HG03095 (cell line): Measurements from ENCODE around the gene LIPM.

Experiments
- ATAC-seq: cut with Tn5 transposase; IDR thresholded peaks from one replicate; pipeline ENCODE4 v1.9.1; 2021; ENCODE audit warnings: moderate library complexity; ENCODE audit not compliant: unreplicated experiment

The LIPM gene

GRCh38 chr10:88802523-88803285 is at the start of gene LIPM:
Gene LIPM, plus strand, starts transcription at chr10:88802730. Its CDS starts 167 bp downstream, at chr10:88802897.
- no peak for ATAC-seq

- ATAC-seq, result no peak
Measured at GRCh38 chr10:88754287-88754686, 48.2 kb upstream of the LIPM start.

GRCh38 chr10:88755753-88756152 is 46.8 kb upstream of the LIPM start:
- peak; percentile 83 for ATAC-seq

- ATAC-seq, result no peak
Measured at GRCh38 chr10:88756660-88757059, 45.9 kb upstream of the LIPM start.

- no peak for ATAC-seq
Measured at GRCh38 chr10:88759366-88760101, 43.0 kb upstream of the LIPM start, which contains the start of gene LIPN. Gene LIPN, plus strand, starts transcription at chr10:88760020. Its CDS starts 1,386 bp downstream, at chr10:88761406.

GRCh38 chr10:88762906-88763305 is 39.6 kb upstream of the LIPM start:
- ATAC-seq, result no peak

GRCh38 chr10:88763441-88763840 is 39.1 kb upstream of the LIPM start:
- ATAC-seq, result no peak

GRCh38 chr10:88764110-88764509 is 38.4 kb upstream of the LIPM start:
- ATAC-seq, result no peak

- ATAC-seq, result no peak
Measured at GRCh38 chr10:88765816-88766215, 36.7 kb upstream of the LIPM start.

GRCh38 chr10:88769384-88769783 is 33.1 kb upstream of the LIPM start:
- no peak for ATAC-seq

GRCh38 chr10:88781206-88781605 is 21.3 kb upstream of the LIPM start:
- ATAC-seq, result no peak

GRCh38 chr10:88782222-88782621 is 20.3 kb upstream of the LIPM start:
- no peak for ATAC-seq

- ATAC-seq, result no peak
Measured at GRCh38 chr10:88783724-88784123, 18.8 kb upstream of the LIPM start.

GRCh38 chr10:88786032-88786770 is 16.3 kb upstream of the LIPM start:
- ATAC-seq, result no peak

- ATAC-seq, result no peak
Measured at GRCh38 chr10:88787463-88787862, 15.1 kb upstream of the LIPM start.

- ATAC-seq, result no peak
Measured at GRCh38 chr10:88788924-88789323, 13.6 kb upstream of the LIPM start.

GRCh38 chr10:88791924-88792323 is 10.6 kb upstream of the LIPM start:
- ATAC-seq, result no peak

- ATAC-seq, result no peak
Measured at GRCh38 chr10:88792661-88793060, 9.9 kb upstream of the LIPM start.

- no peak for ATAC-seq
Measured at GRCh38 chr10:88793712-88794299, 8.7 kb upstream of the LIPM start.

- no peak for ATAC-seq
Measured at GRCh38 chr10:88794731-88795130, 7.8 kb upstream of the LIPM start.
